NCI-H2227 treated with DMSO at 0.1 percent for 48 hours (cell line): ENCODE data around the gene CYP4V2.

Experiments used
- DNase-seq: peaks from one replicate; lab custom pipeline; 2025; lab: John Stamatoyannopoulos, UW

CYP4V2 gene

DNA sequence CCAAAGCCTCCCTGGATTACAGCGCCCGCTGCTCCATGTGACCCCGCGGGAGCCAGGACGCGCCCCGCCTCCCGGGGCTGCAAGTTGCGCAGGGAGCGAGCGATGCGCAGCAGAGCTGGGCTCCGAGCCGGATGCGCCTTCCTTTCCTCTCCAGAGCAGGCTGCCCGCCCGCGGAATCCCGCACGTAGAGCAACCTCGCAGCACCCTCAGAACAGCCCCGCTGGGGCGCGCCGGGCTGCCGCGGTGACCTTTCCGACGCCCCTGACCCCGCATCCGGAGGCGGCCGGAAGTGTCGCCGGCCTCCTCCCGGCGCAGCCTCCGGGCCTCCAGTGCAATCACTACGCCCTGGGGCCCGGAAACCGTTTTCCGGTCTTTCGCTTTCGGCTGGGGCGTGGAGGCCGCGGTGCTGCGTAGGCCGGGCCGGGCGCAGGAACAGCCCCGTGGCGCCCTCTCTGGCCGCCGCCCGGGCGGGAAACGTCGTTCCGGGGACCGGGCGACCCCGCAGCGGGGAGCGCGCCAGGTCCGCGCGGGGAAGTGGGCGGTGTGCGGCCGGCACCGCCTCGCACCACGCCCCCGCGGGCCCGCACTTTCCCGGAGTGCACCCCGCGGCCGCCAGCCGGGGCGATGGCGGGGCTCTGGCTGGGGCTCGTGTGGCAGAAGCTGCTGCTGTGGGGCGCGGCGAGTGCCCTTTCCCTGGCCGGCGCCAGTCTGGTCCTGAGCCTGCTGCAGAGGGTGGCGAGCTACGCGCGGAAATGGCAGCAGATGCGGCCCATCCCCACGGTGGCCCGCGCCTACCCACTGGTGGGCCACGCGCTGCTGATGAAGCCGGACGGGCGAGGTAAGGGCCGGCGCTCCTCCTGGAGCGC, at the start of gene CYP4V2:
Gene CYP4V2, plus strand, starts transcription at position 368 of the 866 bp plus-strand sequence. Its CDS starts 257 bp downstream, at position 625.
- peak; percentile 34 for DNase-seq

DNA sequence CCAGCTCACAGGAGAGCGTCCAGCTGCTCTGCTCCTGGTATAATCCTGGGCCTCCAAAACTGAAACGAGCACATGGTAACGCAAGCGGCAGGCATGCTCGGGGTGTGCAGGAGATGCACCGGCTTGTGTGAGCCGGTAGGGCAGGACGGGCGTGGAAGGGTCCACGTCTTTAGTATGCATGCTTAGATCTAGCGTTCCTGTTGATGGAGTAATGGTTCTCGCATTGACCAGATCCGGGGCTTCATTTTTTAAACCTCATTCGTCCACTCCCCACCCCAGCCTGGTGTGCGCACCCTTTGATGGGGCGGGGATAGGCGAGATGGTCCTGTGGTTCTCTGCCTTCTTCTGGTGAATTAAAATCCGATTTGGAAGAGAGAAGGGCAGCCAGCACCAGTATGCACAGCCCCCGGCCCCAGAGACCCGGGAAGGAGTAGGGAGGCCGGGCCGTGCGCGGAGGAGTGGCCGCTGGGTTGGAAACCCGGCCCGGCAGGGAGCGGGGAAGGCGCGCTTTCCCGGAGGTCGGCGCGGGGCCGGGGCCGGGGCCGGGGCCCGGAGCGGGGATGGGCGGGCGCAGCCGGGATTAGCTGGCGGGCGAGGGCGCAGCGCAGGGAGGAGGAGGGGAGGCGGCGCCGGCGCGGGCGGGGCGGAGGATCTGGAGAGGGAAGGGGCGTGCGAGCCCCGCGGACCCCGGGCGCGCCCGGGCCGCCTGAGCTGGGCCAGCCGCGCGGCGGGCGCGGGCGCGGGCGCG, 47.0 kb upstream of the CYP4V2 start:
- peak; percentile 21 for DNase-seq

DNA sequence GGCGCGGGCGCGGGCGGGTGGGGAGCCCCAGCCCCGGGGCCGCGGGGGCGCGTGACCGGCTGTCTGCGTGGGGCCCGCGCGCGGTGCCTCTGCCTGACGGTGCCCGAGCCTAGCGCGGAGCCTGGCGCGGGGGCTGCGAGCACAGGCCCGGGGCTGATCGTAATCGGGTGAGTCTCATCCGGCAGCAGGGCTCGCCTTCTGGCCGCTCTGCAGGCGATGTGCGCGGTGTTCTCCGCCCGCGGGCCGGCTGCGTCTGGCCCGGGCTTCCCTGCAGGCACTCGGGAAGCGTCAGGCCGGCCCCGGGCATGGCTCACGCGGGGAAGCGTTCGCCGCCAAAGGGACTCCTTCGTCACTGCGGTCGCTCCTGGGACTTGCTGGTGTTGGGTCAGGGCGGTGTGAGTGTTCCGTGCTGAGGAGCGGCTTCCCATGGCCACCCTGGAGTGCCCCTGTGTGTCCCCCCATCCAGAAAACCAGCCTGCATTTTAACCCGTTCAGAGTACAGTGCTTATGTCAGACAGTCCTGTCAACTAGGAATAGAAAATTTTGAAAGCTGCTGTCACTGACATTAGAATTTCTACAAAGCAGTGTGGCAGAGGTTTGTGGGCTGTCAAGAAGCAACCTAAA, 46.3 kb upstream of the CYP4V2 start:
- DNase-seq: no peak

- DNase-seq: no peak
Measured at GRCh38 chr4:186146458-186146857, 44.9 kb upstream of the CYP4V2 start.

DNA sequence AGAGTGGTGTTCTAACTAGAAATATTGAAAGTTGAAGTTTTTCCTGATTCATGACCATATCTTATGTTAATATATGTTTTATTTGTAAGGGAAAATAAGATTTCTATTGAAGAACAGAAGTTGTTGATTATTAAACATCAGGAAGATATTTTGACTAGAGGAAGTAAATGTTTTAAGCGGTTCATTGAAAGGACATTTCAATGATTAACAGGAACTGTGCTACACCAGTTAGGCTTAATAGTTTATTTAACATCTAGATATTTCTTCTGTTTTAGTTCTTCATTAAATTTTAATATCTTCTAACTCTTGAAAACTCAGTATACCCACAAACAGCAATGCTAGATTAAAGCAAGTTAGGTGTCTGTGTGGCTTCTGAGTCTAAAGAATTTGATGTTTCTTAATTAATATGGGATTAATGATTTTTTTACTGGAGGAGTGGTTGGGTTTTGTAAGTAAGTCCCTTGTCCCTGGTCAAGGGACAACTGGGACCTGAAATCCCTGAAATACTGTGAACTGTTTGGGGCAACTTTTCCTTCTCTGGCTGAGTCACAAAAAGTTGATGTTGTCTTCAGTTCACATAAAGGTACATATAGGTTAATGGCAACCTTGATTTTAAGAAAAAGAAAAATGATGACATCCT, 42.9 kb upstream of the CYP4V2 start:
- DNase-seq: no peak

GRCh38 chr4:186149872-186150271, 41.5 kb upstream of the CYP4V2 start:
- DNase-seq: no peak

DNA sequence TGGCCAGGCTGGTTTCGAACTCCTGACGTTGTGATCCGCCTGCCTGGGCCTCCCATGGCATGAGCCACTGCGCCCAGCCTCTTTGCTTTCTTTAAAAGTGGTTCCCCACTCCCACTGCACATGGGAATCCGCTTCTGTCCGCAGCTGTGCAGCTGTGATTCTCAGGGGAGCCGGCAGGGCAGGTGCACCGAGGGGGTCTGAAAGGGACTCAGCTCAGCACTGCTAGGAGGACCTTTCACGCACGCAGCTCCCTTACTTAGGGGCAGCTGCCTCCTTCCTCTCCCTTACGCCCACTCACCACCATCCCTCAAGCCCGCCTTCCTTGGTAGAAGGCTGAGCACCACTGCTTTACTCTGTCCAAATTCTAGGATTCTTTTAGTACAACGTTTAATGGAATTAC, 40.4 kb upstream of the CYP4V2 start:
- no peak for DNase-seq

- DNase-seq: no peak
Measured at GRCh38 chr4:186151499-186151898, 39.9 kb upstream of the CYP4V2 start.

DNA sequence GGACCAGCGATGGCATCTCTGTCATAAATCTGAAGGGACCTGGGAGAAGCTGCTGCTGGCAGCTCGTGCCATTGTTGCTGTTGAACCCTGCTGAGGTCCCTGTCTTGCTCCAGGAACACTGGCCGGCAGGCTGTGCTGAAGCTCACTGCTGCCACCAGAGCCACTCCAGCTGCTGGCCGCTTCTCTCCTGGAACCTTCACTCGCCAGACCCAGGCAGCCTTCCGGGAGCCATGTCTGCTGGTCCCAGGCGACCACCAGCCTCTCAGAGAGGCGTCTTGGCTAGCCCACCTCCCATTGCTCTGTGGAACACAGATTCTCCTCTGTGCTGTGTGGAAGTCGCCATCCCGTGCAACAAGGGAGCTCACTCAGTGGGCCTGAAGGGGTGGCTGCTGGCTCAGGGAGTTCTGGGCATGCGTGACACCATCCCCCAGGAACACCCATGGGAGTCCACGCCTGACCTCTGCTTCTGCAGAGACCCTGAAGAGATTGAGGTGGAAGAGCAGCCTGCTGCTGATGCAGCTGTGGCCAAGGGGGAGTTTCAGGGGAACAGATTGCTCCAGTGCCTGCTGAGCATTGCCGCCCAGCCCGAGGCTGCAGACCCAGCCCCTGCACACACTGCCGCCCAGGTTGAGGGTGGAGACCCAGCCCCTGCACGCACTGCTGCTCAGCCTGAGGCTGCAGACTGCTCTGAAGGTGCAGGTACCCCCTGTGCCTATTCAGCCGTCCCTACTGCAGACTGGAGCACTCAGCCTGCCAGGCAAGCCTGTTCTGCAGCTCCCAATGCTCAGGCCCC, 33.1 kb upstream of the CYP4V2 start:
- no peak for DNase-seq

DNA sequence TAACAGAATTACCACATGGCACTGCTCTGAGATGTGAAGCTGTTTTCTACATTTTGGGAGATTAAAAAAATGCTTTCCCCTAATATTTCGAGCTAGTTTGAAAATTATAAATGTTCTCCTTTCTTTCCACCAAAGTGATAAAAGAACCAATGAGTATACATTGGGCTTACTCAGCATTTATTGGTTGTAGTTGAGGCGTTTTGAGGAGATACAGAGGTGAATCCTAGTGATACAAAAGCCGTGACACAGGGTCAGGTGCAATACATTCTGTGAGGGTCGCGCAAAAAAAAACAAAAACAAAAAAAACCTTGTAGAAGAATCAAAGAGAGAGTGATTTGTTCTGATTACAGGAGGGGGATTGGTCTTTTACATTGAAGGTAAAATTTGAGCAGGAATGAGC, 32.4 kb upstream of the CYP4V2 start:
- no peak for DNase-seq

GRCh38 chr4:186159613-186160012, 31.8 kb upstream of the CYP4V2 start:
- no peak for DNase-seq

DNA sequence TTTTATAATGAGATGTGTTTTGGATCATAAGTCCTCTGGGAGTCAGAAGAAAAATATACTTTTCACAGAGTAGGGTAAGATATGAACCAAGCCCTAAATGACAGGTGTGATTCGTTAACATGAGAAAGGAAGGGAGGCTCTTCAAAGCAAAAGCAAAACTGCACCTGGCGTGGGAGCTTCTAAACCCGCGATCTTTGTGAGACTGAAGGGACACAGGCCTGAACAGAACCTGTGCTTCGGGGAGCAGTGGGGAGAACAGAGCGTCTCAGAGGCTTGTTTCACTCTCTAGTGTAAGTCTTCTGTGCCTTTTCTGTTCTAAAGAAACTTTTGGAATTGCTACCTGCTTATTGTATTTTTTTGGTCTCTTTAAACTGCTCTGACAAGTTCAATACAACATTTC, 30.2 kb upstream of the CYP4V2 start:
- no peak for DNase-seq

GRCh38 chr4:186166852-186167512, 24.4 kb upstream of the CYP4V2 start:
- DNase-seq: no peak

GRCh38 chr4:186167605-186168004, 23.8 kb upstream of the CYP4V2 start:
- no peak for DNase-seq

DNA sequence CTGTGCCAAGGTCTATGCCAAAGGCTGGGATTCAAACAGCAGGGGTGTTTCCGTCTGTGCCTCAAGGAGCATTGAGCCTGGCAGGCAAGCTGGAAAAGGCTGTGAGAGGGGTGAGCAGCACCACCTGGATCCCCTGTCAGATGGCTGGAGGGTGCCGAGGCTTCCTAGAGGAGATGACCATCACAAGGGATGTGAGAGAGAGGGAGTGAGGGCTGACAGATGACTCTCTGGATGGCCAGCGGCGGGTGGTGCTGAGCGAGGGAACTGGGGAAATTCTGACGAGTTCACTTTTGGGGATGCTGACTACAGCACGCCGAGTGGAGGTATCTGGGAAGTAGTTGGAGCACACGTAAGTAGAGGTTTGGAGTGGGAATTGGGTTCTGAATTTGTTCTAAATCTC, 22.6 kb upstream of the CYP4V2 start:
- DNase-seq: no peak

DNA sequence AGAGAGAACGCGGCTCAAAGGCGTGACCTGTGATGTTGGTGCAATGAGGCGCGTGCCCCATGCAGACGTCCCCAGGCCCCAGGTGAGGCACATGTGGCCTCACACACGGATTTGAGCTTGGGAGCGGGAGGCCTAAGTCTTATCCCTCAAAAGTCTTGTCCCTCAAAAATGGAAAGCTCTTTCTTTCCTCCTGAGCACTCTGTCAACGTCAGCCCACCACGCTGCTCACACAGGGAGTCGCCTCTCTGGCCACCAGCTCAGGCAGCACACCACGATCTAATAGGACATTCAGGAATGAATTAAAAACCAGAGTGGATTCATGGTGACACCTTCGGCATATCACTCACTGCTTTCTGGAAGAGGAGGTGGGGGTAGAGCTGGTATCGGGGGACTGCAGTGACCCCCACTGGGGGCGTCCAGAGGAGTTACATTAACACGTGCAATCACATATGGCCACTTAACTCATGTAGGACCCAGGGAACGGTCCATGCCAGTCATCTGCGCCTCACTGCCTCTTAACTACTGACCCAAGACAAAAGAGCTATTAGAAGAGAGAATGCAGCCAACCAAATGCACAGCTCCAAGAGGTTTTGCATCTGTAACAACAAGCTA, 21.9 kb upstream of the CYP4V2 start:
- no peak for DNase-seq

DNA sequence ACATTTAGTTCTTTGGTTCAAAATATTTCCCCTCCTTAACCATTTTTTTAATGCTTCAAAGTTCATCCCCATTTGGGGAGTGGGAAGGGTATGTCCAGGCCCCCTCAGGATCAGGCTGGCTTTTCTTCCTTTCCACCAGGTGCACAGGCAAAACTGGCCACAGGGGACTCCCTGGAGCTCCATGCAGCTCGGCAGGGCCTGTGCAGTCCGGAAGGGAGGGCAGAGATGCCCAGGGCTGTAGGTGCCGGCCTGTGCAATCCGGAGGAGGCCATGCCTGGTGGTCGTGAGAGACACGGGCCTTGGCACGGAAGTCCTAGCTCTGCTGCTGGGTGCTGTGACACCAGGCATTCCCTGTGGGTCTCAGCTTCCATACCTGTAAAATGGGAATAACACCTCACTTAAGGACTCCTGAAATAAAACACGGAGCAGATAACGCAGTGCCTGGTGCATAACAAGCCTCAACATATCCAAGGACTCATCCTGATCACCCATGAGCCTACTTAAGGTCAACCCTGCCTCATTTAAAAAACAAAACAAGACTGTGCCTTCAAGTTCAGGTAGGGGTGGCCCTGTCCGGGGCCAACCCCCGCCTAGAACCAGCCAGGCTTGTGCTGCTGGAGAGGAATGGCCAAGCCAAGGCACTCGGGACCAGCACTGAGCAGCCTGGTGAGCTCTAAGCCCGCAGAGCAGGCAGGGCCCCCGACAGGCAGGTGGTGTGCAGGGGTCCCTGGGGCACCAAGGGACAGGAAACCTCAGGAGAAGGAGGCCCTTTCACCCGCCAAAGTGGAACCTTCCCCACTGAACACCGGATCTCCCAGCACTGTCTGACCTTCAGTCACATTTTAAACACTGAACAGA, 21.2 kb upstream of the CYP4V2 start:
- DNase-seq: no peak

DNA sequence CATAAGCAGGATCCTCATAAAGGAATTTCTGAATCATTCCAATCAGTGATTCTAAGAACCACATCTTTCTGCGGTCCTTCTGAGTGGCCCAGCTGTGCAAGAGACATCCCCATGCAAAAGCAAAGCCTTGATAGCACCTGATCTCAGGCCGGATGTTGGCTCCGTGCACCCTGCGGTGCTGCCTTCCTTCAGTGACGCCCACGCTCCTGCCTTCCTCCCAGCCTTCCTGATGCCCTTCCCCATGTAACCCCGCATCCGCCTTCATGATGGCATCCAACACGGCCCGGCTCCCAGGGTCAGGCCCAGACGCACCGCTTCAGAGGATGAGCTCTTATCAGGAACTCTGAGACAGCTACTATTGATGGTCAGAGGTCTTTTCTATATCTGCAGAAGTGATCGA, 20.4 kb upstream of the CYP4V2 start:
- no peak for DNase-seq

DNA sequence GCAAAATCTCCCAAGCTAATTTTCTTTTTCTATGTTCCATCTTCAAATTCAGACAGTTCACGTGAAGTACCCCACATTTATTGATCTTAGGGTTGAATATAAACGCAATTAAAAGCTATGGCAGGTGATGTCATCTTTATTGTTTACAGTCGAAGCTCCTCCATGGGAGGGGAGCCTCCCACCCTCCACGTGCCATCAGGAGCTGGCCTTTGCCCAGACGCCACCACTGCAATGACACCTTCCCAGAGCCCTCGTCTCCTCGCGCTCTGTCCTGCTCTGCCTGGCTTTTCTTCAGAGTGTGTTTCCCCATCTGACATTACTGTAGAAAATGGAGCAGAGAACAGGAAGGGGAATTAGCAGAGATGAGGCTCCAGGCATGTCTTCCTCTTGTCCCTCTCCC, 18.8 kb upstream of the CYP4V2 start:
- no peak for DNase-seq

GRCh38 chr4:186188107-186188506, 3.3 kb upstream of the CYP4V2 start:
- DNase-seq: no peak
